GM19240 (cell line): Measurements from ENCODE around the gene LRRC73.
"Not testable (repeated sequence)": the region's sequence is repeated elsewhere in the genome, so short reads cannot be mapped to it uniquely, and the experiment has no call there.

ENCODE experiments used
- DNase-seq: peaks from one replicate; pipeline ENCODE4 v3.0.0; 2011; ENCODE audit warnings: low spot score; ENCODE audit not compliant: insufficient read length

Gene LRRC73

DNA sequence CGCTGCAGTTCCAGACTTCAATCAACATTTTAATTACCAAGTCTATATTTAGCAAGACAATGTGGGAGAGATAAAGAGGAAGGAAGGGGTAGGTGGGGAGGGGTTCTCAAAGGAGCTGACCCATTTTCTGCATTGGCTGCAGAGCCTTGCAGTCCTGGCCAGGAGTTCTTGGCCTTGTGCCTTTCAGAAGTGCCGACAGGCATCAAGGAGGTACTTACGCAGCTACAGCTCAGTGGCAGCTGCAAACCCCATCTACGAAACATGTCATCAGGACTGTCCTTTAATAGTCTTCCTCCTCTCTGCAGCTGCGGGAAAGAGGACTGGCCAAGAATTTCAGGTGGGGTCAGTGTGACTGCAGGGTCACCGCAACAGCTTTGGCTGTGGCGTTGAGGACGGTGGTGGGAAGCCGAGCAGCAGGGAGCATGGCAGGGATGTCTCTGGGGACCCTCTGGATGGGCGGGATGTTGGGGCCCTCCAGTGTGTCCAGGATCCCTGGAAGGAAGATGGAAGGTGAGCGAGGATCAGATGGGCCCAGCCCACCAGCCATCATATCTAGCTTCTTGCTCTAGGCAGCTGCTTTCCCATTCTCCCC lies 1.8 kb upstream of the LRRC73 start:
- no peak for DNase-seq

DNA sequence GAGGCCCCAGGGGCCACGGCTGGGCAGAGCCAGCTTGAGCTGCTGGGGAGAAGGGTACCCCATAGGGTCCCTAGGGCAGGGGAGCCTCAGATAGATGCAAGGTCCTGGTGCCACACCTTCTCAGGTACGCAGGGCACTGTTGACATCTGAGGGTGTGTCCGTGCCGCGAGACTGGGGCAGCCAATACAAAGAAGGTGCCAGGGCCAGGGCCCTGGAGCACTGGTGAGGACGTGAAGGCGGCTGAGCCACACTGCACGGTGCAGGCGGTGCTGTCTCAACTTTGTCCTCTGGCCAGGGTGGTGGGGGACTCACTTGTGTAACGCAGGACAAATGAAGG lies 649 bp upstream of the LRRC73 start:
- no peak for DNase-seq

DNA sequence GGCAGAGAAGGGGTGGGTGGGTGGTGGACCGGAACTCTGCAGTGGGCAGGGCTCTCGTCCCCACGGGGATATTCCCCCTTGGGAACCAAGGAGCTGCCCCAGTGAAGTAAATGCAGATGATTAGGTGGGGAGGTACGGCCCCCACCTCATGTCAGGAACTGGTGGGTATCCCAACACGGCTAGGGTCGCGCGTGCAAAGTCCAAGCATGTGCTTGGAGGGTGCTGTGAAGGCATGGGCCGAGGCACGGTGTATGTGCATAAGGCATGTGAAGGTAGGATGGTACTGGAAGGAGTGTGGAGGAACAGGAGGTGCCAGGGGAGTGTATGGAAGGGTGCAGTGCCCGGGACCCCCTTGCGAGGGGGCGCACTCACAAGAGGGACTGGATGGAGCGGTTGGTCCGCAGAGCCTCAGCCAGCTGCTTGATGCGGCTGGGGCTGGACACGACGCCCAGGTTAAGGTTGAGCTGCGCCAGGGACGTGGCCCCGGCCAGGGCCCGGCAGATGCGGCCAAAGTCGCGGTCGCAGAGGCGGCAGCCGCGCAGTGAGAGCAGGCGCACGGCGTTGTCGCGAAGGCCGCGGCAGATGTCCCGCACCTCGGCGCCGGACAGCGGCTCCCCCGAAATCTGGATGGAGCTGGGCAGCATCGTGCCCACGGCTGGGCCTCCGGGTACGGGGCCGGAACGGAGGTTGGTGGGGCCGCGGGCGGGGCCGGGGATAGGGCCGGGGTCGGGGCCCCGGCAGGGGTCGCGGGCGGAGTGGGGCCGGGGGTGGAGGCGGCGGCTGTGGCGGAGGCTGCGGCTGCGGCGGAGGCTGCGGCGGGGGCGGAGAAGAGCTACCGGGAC lies 783 bp downstream of the LRRC73 start:
- DNase-seq, result no peak

DNA sequence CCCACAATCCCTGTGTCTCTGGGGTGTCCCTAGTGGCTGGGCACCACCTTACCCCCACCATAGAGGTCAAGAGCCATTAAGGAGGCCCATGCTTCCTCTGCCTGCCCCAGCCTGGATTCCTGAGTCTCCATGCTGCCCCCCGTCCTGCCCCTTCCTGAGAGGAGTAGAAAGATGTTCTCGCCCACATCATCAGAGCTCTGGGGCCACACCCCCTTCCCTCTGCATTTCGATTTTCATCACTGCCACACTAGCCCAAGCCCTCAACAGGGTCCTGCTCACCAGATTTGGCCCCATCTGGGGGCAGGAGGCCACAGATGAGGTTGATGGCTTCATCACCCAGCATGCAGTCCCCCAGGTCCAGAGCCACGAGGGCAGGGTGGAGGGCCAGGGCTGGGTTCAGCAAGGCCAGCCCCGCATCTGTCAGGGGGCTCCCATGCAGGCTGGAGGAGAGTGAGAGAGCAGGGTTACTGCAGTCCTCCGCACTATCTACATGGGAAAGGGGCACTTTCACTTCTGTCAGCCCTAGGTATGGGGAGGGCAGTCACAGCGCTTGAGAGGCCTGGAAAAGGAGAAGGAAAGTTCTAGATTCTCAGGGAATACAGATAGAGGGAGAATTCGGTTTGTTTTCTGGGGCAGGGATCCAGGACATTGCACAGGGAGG lies 1.5 kb downstream of the LRRC73 start:
- no peak for DNase-seq

DNA sequence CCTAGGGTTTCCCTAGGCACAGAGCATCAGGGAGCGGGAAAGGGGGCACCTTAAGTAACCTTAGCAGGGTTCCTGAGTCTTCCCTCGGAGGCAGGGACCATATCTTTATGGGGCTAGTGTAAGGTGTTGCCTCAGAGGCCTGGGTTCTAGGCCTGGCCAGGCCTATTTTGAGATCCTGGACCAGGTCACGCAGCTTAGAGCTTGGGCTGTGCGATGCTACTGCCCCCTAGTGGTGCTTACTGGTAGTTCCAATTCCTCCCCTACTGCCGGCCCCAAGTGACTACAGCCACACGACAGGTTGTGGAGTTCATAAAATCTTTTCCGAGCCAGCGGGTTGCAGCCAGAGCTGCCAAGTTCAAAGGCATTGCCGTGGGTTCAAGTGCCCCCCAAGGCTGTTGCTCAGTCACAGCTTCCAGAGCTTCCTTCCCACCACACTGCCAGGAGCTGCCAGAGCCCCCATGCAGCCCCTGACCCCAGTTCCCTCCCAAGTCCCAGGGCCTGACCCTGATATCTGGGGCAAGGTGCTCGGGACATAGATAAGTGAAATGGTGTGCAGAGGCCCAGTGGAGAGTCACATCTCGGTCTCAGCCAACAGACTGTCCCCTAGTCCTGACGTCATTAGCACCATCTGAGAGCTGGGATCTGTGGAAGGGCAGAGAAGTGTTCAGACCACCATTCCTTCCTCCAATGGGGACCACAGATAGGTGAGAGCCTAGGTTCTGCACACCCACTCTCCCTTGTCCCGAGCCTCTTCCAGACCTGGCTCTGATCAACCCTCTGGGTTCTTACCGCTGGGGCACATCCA lies 3.3 kb downstream of the LRRC73 start:
- peak; percentile 79 for DNase-seq

DNA sequence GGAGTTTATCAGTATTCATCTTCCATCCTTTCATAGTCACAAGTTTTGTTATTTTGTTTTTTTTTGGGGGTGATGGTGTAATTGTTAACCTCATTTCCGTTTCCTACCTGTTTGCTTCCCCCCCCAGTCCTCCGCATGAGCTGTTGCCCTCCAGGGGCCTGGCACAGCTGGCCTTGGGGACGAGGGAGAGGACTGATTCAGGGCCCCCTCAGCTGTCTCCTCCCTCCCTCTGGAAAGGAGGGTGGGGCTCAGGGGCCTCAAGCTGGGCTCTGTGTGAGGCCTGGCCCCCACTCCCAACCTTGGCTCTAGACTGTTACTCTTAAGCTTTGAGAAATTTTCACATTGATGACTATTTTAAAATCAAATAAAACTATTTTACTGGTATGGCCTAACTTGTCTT lies 4.0 kb downstream of the LRRC73 start:
- no peak for DNase-seq

DNA sequence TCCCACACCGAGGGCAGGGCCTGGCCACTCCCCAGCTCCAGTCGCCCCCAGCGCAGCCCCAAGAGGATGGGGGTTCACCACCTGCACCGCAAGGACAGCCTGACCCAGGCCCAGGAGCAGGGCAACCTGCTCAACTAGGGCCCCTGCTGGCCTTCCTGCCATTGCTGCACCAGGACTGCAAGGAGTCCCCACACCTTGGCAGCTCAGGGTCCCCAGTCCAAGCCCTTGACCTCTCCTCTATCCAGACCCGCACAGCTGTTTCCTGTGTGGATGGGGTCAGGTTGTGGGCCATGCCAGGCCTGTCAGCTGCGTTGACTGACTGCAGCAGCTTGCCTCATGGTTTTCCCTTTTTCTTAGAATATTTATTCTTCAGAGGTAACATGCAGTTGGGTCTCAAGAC lies 4.4 kb downstream of the LRRC73 start:
- DNase-seq, result no peak

DNA sequence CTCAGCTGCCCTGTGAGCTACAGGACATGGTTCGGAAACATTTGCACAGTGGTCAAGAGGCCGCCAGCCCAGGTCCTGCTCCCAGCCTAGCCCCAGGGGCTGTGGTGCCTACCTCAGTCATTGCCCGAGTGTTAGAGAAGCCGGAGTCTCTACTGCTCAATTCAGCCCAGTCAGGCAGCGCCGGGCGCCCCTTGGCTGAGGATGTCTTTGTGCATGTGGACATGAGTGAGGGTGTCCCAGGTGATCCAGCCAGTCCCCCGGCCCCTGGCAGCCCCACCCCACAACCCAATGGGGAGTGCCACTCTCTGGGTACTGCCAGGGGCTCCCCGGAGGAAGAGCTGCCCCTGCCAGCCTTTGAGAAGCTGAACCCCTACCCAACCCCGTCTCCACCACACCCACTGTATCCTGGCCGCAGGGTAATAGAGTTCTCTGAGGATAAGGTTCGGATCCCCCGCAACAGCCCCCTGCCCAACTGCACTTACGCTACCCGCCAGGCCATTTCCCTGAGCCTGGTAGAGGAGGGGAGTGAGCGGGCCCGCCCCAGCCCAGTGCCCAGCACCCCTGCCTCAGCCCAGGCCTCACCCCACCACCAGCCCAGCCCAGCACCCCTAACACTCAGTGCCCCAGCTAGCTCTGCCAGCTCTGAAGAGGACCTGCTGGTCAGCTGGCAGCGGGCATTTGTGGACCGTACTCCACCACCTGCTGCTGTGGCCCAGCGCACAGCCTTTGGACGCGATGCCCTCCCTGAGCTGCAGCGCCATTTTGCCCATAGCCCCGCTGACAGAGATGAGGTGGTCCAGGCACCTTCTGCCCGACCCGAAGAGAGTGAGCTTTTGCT lies 5.2 kb downstream of the LRRC73 start:
- no peak for DNase-seq

DNA sequence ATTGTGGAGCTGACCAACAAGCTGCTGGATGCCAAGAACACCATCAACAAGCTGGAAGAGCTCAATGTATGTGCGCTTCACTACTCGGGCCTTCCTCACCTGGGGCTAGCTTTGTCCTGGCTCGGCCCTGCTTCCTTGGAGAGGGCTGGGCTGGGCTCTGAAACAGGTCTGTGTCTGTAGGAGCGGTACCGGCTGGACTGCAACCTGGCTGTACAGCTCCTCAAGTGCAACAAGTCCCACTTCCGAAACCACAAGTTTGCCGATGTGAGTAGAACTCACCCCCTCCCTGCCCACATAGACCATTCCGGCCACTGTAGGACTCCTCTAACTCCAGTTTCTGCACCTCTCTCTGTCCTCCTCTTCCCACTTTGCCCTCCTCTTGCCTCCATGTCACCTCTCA lies 6.7 kb downstream of the LRRC73 start:
- no peak for DNase-seq

DNA sequence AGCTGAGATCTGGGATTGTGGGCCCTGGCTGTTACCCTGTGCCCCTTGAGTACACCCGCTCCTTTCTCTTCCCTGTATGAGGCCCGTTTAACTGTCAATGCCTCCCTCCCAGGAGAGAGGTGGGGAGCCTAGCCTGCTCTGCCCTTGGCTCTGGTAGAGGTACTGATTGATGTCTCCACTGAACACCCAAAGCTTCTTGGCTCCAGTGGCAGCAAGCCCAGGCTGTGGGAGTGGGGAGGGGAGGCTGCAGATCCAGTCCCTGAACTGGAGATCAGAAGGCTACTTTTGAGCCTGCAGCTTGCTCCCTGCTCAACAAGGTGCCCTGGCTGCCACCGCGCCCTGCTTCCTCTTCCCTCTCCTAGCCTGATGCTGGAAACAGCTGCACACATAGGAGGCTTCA lies 7.5 kb downstream of the LRRC73 start:
- no peak for DNase-seq

DNA sequence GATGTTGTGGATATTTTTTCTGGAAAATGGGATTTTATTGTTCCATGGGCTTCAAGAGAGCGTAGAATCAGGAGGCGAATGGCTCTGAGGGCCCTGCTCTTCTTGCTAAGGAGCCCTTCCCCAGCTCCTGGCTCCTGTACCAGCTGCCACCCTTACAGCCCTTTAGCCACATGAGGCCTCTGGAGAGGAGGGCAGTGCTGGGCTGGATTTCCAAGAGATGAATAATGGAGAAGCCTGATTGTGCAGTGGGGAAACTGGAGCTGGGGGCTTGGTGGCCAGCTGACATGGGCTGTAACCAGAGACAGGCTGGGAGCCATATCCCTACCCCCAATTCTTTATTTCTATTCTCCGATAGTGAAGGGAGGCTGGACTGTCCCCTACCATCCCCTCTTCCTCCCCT lies 9.2 kb downstream of the LRRC73 start:
- DNase-seq, result no peak

DNA sequence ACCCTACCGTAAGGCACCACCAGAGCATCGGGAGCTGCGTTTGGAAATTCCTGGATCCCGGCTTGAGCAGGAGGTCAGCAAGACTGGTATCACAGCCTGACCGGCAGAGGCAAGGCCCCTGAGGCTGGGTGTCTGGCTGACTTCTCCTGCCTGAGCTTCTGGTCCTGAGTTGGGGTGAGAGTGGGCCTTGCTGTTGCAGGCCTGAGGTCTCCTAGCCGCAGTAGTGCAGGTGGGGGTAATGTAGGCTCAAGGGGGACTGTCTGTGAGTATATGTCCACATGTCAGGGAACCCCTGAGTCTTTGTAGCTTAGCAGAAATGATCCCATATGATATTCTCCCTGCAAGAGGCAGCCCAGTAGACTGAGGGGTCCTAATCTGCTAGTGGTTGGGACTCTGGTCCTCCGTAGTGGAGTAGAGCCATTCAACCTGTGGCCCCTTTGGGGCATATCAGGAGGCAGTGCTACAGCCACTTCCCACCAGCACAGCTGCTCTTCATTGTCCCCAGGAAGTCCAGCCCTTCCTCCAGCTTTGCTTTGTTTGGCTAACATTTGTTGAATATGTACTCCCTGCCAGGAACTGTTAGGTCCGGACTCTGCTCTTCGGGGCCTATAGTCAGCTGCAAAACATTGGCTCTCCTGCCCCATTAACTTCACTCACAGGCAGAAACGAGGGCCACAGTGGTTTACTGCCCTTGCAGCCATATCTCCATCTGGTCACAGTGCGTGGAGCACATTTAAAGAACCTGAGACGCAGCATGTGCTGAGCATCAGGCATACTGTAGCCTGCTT lies 10.9 kb downstream of the LRRC73 start:
- DNase-seq, result no peak

DNA sequence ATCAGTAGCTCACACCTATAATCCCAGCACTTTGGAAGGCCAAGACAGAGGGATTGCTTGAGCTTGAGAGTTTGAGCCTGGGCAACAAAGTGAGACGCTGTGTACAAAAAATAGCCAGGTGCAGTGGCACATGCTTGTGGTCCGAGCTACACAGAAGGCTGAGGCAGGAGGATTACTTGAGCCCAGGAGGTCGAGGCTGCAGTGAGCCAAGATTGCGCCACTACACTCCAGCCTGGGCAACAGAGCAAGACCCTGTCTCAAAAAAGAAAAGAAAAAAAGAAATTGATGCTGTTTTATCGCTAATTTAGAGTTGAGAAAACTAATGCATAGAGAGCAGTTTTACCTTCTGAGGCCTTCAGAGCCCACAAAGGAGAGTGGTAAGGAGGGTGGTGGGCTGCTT lies 11.9 kb downstream of the LRRC73 start:
- not testable (repeated sequence) for DNase-seq

DNA sequence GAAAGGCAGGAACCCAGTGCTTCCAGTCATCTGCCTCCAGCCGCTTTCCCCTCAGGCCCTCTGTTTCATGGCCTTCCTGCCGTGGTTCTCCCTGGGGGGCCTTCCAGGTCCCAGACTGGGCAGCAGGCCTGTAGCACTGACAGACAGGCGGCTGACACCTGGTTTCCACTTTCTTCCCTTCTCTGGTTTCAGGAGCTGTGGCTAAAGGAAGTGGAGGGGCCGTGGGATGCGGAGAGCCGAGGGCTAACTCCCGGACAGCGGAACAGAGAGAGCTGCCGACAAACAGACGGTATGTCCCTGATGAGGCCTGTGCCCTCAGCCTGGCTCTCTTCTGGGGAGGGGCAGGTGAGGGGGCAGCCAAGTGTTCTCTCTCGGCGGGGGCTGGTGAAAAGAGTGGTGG lies 12.5 kb downstream of the LRRC73 start:
- no peak for DNase-seq

DNA sequence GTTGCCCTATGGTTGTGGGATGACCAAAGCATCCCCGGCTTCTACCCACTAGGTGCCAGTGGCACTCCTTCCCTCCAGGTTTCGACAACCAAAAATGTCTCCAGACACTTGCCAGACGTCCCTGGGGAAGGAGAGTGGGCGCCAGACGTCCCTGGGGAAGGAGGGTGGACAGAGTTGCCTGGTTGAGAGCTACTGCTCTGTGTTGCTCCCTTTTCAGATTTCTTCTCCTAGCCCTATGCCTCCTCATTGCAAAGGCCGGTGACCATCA lies 13.1 kb downstream of the LRRC73 start:
- no peak for DNase-seq

DNA sequence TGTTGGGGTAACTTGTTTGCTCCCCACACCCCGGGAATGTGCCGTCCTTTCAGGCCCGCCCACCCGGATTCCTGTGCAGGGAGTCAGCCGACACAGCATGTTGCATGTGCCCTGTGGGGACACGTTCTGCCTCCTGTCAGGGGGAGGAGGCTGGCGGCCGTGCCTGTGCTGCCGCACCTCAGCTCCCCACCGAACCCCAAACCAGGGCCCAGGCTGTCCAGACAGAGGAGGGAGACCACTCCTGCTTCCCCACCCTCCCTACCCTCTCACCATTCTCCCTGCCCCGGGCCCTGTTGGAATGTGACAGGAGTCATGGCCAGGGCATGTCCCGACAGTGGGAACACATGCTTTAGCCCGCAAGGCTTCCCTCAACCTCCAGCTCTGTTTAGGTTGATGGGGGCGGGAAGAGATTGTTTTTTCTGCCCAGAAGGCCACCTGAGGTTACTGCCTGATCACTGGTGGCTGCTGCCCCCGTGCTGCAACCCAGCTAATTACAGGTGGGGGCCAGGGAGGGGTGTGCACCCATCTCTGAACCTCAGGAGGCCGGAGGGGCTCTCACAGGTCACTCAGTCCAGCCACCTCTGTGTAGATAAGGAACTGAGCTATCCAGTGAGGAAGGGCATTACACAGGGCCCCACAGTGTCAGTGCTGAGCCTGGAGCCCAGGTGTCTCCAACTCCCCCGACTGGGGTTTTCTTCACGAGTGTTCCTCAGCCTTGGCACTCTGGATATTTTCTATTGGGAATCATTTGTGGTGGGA lies 13.6 kb downstream of the LRRC73 start:
- no peak for DNase-seq

DNA sequence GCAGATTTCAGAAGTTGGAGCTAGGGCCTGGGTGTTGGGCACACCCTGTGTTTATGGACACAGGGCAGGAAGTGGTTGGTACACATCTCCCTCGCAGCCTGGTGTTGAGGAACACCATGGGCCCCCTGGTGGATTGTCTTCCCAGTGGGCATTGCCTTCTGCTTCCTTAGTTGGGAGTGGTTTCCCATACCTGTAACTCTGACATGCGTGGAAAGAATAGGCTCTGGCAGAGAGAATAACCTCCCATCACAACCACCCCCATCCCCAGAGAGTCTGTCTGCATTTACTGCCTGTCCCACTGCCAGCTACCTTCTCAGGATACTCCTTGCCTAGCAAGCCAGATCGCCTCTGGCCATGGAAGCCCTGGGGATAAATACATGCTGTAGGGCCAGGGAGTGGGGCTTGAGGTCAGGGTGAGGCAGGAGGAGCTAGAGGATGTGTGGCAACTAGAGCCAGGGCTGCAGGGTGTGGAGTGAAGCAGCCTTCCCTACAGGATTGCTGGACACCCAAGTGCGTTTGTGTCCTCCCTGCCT lies 14.7 kb downstream of the LRRC73 start:
- DNase-seq, result no peak

DNA sequence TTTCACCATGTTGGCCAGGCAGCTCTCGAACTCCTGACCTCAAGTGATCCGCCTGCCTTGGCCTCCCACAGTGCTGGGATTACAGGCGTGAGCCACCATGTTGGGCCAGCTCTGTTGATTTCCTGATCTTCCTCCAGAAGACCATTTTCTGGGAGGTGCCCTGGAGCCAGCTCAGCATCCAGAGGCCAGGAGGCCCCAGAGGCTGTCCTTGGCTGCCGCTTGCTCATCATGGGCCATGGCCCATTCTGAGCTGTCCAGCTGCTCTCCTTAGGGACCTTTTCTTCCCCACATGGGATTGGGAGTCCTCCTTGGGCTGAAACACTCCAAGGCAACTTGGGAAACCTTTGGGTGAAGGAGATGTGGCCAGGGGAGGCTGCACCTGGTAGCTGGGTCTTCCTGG lies 15.4 kb downstream of the LRRC73 start:
- no peak for DNase-seq

DNA sequence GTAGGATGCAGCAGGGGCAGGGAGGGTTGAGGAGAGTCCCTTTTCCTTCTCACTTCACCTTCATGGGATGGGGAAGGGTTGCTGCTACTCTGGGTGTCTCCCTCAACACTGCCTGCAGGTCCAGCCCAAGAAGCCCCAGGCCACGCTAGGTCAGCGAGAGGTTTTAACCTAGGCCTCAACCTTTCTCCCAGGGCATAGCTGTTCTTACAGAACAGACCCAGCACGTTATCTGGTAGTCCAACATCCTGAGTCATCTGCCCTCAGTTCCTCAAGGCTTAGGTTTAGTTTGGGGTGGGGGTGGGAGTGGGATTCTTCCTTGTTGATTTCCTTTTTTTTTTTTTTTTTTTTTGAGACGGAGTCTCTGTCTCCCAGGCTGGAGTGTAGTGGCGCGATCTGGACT lies 15.8 kb downstream of the LRRC73 start:
- no peak for DNase-seq

DNA sequence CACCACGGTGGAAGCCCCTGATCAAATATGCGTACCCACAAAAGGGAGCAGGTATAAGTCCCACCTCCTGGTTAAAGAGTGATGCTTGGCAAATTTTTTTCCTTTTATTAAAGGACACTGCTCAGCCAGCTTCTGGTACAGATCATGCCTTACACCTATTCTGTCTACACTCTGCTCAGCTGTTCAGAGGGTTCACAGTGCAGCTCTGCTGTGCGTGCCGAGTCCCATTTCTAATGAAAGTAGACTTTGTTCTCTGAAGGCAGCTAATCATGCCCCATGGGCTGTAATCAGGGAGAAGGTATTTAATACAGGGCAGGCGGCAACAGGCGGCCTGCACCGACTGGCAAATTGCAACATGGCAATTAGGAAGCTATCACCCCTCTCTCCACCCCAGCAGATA lies 16.3 kb downstream of the LRRC73 start:
- no peak for DNase-seq
